ENCODE results near the gene IFITM10.

IFITM10 gene

DNA sequence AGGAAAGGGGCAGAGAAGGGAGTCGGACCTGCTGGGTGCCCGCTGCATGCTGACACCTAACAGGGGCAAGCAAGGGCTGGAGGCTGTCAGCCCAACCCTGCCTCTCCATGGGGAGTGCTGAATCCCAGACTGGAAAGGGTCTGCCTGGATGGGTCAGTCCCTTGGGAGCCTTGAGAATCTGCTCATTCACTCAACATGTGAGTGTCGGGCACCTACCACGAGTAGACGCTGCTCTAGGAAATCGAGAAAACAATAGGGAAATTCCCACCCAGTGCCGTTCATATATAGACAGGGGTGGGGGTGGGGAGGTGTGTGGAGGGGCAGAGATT lies 17.7 kb upstream of the IFITM10 start:
- H3K9ac ChIP-seq: no peak overlapping the region
- H3K36me3 ChIP-seq (ENCODE audit: insufficient read depth): no peaks in the 10 kb centered on the region
- H3K27ac ChIP-seq: no peak overlapping the region
- no peak overlapping the region for H2AFZ ChIP-seq (ENCODE audit: low read depth)
- H3K4me3 ChIP-seq (IDR thresholded peaks at IDR 0.05; ENCODE audit: insufficient read depth, low read depth, low read length): no peak overlapping the region
- no peak overlapping the region for H3K4me2 ChIP-seq
- peaks cover 17% of the 10 kb centered on the region; the same call in 1 of the 2 replicates for H3K27me3 ChIP-seq (ENCODE audit: insufficient read depth, low read depth)
- H4K20me1 ChIP-seq (ENCODE audit: insufficient read depth): no peaks in the 10 kb centered on the region
- TF ChIP-seq, protein P1, sequence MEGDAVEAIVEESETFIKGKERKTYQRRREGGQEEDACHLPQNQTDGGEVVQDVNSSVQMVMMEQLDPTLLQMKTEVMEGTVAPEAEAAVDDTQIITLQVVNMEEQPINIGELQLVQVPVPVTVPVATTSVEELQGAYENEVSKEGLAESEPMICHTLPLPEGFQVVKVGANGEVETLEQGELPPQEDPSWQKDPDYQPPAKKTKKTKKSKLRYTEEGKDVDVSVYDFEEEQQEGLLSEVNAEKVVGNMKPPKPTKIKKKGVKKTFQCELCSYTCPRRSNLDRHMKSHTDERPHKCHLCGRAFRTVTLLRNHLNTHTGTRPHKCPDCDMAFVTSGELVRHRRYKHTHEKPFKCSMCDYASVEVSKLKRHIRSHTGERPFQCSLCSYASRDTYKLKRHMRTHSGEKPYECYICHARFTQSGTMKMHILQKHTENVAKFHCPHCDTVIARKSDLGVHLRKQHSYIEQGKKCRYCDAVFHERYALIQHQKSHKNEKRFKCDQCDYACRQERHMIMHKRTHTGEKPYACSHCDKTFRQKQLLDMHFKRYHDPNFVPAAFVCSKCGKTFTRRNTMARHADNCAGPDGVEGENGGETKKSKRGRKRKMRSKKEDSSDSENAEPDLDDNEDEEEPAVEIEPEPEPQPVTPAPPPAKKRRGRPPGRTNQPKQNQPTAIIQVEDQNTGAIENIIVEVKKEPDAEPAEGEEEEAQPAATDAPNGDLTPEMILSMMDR (conservative IDR thresholded peaks at IDR 0.05; ENCODE audit: low read depth, low read length): no peak
- peaks cover 7% of the 10 kb centered on the region for H3K4me1 ChIP-seq (ENCODE audit: low read depth, poor library complexity, severe bottlenecking)
- H3K79me2 ChIP-seq (ENCODE audit: insufficient read depth, low read depth): no peaks in the 10 kb centered on the region

DNA sequence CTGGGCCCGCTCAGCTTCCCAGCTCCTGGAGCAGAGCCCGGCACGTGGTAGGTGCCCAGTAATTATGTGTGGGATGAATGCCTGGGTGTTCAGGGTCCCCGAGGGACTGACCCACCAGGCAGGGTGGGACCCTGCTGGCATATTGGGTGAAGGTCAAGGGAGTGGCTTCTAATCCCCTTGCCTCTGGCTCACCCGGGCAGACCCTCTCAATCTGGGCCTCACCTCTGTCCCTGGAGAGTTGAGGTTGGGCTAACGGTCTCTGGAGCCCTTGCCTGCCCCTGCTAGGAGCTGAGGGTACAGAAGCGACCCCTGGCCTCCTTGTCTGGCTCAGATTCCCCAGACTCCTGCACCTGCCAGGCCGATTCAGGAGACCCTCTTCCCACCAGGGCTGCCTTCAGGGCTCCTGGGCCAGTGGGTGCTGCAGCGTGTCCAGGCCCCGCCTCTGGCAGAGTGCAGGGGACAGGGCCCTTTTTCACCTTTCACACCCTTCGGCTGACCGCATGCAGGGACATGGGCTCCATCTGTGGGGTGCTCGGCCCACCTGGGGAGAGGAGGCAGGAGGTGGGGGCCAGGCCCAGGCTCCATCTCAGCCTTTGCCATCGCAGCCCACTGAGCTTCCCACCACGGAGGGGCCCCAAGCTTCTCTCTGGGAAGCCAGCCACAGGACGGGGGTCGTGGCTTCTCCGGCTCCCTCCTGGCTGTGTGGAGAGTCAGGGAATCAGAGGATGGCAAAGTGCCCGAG lies 17.2 kb upstream of the IFITM10 start:
- no peak overlapping the region for H3K9ac ChIP-seq
- no peak overlapping the region for H2AFZ ChIP-seq (ENCODE audit: low read depth)
- peaks cover 17% of the 10 kb centered on the region; the same call in 1 of the 2 replicates for H3K27me3 ChIP-seq (ENCODE audit: insufficient read depth, low read depth)
- H3K79me2 ChIP-seq (ENCODE audit: insufficient read depth, low read depth): no peaks in the 10 kb centered on the region
- TF ChIP-seq, protein P1 (conservative IDR thresholded peaks at IDR 0.05; ENCODE audit: low read depth, low read length): no peak
- H4K20me1 ChIP-seq (ENCODE audit: insufficient read depth): no peaks in the 10 kb centered on the region
- H3K4me3 ChIP-seq (IDR thresholded peaks at IDR 0.05; ENCODE audit: insufficient read depth, low read depth, low read length): no peak overlapping the region
- no peaks in the 10 kb centered on the region for H3K36me3 ChIP-seq (ENCODE audit: insufficient read depth)
- no peak overlapping the region for H3K27ac ChIP-seq
- H3K4me1 ChIP-seq (ENCODE audit: low read depth, poor library complexity, severe bottlenecking): peaks cover 6% of the 10 kb centered on the region
- no peak overlapping the region for H3K4me2 ChIP-seq

DNA sequence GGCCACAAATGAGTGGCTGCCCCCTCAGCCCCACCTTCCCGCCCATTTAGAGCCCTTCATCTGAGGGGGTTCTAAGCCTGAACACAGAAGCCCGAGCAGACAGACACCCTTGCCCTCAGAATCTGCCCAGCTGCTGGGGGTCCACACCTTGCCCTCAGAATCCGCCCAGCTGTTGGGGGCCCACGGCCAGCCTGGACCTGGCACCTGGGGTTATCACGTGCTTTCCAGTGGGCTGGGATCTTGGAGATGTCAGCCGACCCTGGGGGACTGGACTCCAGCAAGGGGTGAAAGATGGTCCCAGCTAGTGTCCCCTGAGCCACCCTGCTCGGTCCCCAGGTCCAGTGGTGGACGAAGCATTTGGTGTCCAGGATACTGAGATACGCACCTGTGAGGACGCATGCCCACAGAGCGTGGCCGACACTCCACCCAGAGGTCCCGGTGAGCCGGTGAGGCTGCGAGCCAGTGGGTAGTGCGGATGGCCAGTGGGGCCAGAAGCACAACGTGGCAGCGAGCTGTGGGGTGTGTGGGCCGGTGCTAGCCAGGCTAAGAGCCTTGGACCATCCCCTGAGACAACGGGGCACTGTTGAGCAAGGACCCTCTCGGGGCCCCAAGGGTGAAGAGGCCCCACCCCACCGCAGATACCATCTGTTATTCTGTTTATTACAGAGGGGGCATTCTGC lies 16.5 kb upstream of the IFITM10 start:
- Histone ChIP-seq H3K79me2 (ENCODE audit: insufficient read depth, low read depth) (no peaks in the 10 kb centered on the region), H2AFZ (ENCODE audit: low read depth) (no peak overlapping the region), H3K27ac (no peak overlapping the region), H3K9ac (no peak overlapping the region), H3K4me2 (no peak overlapping the region), H3K36me3 (ENCODE audit: insufficient read depth) (no peaks in the 10 kb centered on the region), H4K20me1 (ENCODE audit: insufficient read depth) (no peaks in the 10 kb centered on the region), H3K27me3 (ENCODE audit: insufficient read depth, low read depth) (peaks cover 14% of the 10 kb centered on the region; the same call in 1 of the 2 replicates), H3K4me3 (IDR thresholded peaks at IDR 0.05; ENCODE audit: insufficient read depth, low read depth, low read length) (no peak overlapping the region), H3K4me1 (ENCODE audit: low read depth, poor library complexity, severe bottlenecking) (peaks cover 4% of the 10 kb centered on the region)
- TF ChIP-seq, protein P1 (conservative IDR thresholded peaks at IDR 0.05; ENCODE audit: low read depth, low read length): no peak

DNA sequence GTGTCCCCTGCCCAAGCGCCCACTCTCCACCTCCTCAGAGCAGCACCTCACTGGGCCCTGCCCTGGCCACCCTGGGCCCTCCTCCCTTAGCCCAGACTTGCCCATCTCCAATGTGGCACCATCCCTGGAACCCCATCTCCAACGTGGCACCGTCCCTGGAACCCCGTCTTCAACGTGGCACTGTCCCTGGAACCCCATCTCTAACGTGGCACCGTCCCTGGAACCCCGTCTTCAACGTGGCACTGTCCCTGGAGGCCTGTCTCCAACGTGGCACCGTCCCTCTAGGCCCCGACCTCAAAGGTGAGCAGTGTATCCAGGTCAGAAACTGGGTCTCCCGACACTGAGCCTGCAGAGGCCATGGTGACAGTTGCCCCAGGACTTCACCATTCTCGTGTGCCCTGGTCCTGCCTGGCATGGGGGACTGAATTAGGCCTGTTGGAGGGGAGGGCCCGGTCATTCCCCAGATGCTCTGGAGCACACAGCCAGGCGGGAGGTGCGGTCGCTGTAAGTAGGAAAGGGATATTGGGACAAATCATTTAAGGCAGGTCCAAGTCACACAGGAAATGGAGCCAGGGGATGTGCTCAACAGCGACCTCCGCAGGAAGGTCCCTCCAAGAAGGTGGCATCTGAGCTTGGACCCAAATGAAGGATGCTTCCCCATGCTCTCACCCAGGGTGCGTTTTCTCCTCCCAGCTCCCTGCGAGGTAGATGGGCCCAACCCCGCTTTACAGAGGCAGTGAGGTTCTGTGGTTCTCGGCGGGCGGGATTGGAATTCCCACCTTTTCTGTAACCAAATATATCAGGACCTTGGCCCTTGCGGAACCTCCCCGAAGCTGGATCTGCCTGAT lies 15.7 kb upstream of the IFITM10 start:
- H4K20me1 ChIP-seq (ENCODE audit: insufficient read depth): no peaks in the 10 kb centered on the region
- no peak overlapping the region for H3K4me2 ChIP-seq
- H3K79me2 ChIP-seq (ENCODE audit: insufficient read depth, low read depth): no peaks in the 10 kb centered on the region
- TF ChIP-seq, protein P1 (conservative IDR thresholded peaks at IDR 0.05; ENCODE audit: low read depth, low read length): no peak
- H3K27ac ChIP-seq: no peak overlapping the region
- peaks cover 6% of the 10 kb centered on the region; the same call in 1 of the 2 replicates for H3K27me3 ChIP-seq (ENCODE audit: insufficient read depth, low read depth)
- H2AFZ ChIP-seq (ENCODE audit: low read depth): no peak overlapping the region
- peaks cover 4% of the 10 kb centered on the region for H3K4me1 ChIP-seq (ENCODE audit: low read depth, poor library complexity, severe bottlenecking)
- no peak overlapping the region for H3K4me3 ChIP-seq (IDR thresholded peaks at IDR 0.05; ENCODE audit: insufficient read depth, low read depth, low read length)
- no peaks in the 10 kb centered on the region for H3K36me3 ChIP-seq (ENCODE audit: insufficient read depth)
- H3K9ac ChIP-seq: no peak overlapping the region
